ENCODE measurements around the gene CNPY1.

DNA sequence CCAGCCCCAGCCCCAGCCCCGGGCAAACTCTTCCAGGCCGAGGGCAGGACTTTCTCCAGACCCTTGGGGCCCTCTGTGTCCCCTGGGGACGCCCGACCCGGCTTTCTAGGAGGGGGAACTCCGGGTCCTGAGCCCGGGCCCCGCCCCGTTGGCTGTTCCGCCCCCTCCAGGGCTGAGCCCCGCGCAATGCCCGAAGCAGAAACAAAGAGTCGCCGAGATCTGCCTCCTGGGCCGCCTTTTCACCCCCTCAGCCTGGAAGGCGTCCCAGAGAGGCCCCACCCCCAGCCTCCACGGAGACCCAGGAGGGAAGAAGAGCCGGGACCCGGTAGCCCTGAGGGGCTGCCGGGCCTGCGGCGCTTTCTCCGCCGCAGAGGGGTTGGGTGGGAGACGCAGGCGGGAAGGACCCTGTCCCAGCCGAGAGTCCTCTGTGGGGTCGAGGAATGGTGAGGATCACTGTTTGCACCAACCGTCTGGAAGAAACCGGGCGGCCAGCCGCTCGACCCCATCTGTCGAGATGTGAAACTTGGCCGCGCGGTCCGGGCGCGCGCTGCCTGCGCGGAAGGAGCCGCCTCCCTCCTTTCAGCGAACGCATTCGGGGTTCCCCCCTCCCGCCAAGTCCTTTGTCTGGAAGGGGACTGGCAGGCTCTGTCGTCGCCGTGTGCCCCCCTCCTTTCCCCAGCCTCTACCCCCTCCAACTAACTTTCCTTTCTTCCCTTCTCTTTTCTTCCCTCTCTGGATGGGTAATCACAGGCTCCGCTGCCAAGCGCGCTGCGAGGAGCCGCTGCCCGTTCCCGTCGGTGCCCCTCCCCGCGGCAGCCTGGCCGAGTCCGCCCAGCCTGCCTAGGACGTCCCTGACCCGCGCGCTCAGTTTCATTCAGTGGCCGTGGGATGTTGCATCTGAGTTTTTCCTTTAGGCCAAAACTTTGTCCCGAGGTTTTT is 78.2 kb downstream of the CNPY1 start:
- TF ChIP-seq, protein P1, sequence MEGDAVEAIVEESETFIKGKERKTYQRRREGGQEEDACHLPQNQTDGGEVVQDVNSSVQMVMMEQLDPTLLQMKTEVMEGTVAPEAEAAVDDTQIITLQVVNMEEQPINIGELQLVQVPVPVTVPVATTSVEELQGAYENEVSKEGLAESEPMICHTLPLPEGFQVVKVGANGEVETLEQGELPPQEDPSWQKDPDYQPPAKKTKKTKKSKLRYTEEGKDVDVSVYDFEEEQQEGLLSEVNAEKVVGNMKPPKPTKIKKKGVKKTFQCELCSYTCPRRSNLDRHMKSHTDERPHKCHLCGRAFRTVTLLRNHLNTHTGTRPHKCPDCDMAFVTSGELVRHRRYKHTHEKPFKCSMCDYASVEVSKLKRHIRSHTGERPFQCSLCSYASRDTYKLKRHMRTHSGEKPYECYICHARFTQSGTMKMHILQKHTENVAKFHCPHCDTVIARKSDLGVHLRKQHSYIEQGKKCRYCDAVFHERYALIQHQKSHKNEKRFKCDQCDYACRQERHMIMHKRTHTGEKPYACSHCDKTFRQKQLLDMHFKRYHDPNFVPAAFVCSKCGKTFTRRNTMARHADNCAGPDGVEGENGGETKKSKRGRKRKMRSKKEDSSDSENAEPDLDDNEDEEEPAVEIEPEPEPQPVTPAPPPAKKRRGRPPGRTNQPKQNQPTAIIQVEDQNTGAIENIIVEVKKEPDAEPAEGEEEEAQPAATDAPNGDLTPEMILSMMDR (IDR thresholded peaks at IDR 0.05; ENCODE audit: low read length): no peak
- TF ChIP-seq EZH2 (IDR thresholded peaks at IDR 0.05; ENCODE audit: borderline replicate concordance, low read length): no peak

All from OCI-LY1 (cell line).